ENCODE data around the gene STIM1. TPM values are rescaled to one million over a fixed set of nuclear protein-coding genes. Genes with fewer than 3 reads are reported as not detected.
A peak's percentile ranks its signal among the peaks of the same experiment; 100 is the strongest.

Gene STIM1
- total RNA-seq, 1 experiment from 2014 or later: 18.0 TPM

- no peak for TF ChIP-seq RELA (CRISPR knock-in tag; IDR thresholded peaks at IDR 0.05; ENCODE audit: borderline replicate concordance)
- no peak for TF ChIP-seq PREB (CRISPR knock-in tag; IDR thresholded peaks at IDR 0.05; ENCODE audit: borderline replicate concordance)
- no peak for TF ChIP-seq TEAD4 (CRISPR knock-in tag; IDR thresholded peaks at IDR 0.05)
Measured at GRCh38 chr11:3992964-3993363, 137.5 kb downstream of the STIM1 start (continued).

GRCh38 chr11:3994030-3994640 is 138.7 kb downstream of the STIM1 start:
- H3K4me1 Mint-ChIP-seq: peaks cover 3% of the 10 kb centered on the region
- POLR2A ChIA-PET: no interaction called here
- no peak for ATAC-seq

GRCh38 chr11:3995307-3995706 is 139.8 kb downstream of the STIM1 start:
- Mint-ChIP-seq H3K27ac (no peak overlapping the region), H3K36me3 (peaks cover 35% of the 10 kb centered on the region), H3K4me1 (no peaks in the 10 kb centered on the region), H3K9me3 (peaks cover 57% of the 10 kb centered on the region), H3K27me3 (ENCODE audit: low read depth) (peaks cover 19% of the 10 kb centered on the region), H3K4me3 (no peak overlapping the region)
- POLR2A ChIA-PET: no interaction called here
- no peak for DNase-seq (ENCODE audit: low spot score)
- CTCF ChIA-PET: no interaction called here
- no peak for ATAC-seq
- no peak for TF ChIP-seq ATF3 (CRISPR knock-in tag; conservative IDR thresholded peaks at IDR 0.05)
- TF ChIP-seq FOXP1 (CRISPR knock-in tag; IDR thresholded peaks at IDR 0.05; ENCODE audit: borderline replicate concordance): no peak
- no peak for TF ChIP-seq MXD4 (CRISPR knock-in tag; IDR thresholded peaks at IDR 0.05; ENCODE audit: borderline replicate concordance)
- TF ChIP-seq ZNF281 (CRISPR knock-in tag; IDR thresholded peaks at IDR 0.05): no peak
- no peak for TF ChIP-seq ZNF416 (CRISPR knock-in tag; IDR thresholded peaks at IDR 0.05)
- TF ChIP-seq ZNF138 (CRISPR knock-in tag; conservative IDR thresholded peaks at IDR 0.05): no peak
- no peak for TF ChIP-seq ZNF423 (CRISPR knock-in tag; IDR thresholded peaks at IDR 0.05)
- TF ChIP-seq MLX (CRISPR knock-in tag; IDR thresholded peaks at IDR 0.05): no peak
- no peak for TF ChIP-seq ARID4B (CRISPR knock-in tag; IDR thresholded peaks at IDR 0.05; ENCODE audit: borderline replicate concordance)
- no peak for TF ChIP-seq ZNF532 (CRISPR knock-in tag; IDR thresholded peaks at IDR 0.05; ENCODE audit: borderline replicate concordance)
- TF ChIP-seq GRHL2 (CRISPR knock-in tag; IDR thresholded peaks at IDR 0.05; ENCODE audit: insufficient replicate concordance, severe bottlenecking): no peak

More at GRCh38 chr11:3994030-3994640, 138.7 kb downstream of the STIM1 start:
- H3K27ac Mint-ChIP-seq: no peak overlapping the region
- CTCF ChIA-PET: no interaction called here
- DNase-seq (ENCODE audit: low spot score): no peak
- H3K36me3 Mint-ChIP-seq: peaks cover 28% of the 10 kb centered on the region
- no peak overlapping the region for H3K4me3 Mint-ChIP-seq
- peaks cover 25% of the 10 kb centered on the region for H3K27me3 Mint-ChIP-seq (ENCODE audit: low read depth)
- peaks cover 50% of the 10 kb centered on the region for H3K9me3 Mint-ChIP-seq
- TF ChIP-seq MAX (CRISPR knock-in tag; IDR thresholded peaks at IDR 0.05): no peak
- TF ChIP-seq ZNF317 (CRISPR knock-in tag; IDR thresholded peaks at IDR 0.05; ENCODE audit: borderline replicate concordance, low read depth): peak; percentile 96
- TF ChIP-seq GRHL2 (CRISPR knock-in tag; IDR thresholded peaks at IDR 0.05; ENCODE audit: insufficient replicate concordance, severe bottlenecking): no peak

All from WTC11 (cell line).